Measurements from ENCODE around the gene COX7A2L. TPM values are rescaled to one million over a fixed set of nuclear protein-coding genes. Genes with fewer than 3 reads are reported as not detected.

The COX7A2L gene
- total and polyA plus RNA-seq, 2 of the 8 experiments (the other 6 are each of a cell fraction or from before 2014, with no cell fraction given) = 85.6 to 114 TPM

DNA sequence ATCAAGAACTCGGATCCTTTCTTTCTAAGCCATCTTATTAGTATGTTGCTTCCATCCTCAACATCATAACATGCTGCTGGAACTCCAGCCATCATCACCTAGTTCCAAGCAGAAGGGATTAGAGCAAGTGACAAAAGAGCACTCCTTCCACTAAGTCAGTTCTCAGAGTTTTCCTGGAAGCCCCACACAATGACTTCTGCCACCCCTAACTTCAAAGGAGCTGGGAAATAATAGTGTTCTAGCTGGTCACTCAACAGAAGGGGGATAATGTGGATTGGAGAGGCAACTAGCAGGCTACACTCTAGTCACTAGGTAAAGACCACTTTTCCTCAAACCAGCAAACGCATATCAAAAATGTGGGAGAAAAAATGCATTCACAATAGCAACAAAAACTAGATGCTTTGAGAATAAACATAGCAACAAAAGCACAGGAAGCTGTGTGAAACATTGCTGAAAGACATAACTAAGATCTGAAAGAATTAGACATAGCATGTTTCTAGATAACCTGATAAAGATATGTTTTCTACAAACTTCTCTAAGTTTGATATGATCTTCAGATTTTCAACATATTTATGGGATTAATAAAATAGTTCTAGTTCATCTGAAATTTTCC is 39.5 kb downstream of the COX7A2L start:
- POLR2A ChIA-PET (ENCODE audit: partially characterized antibody) = no interaction called here
- H3K79me2 ChIP-seq (ENCODE audit: control insufficient read depth in 1 of 2, insufficient read depth in 2 of 2, low read length in 2 of 2) = no peaks in the 10 kb centered on the region
- DNase-seq (ENCODE audit: low read depth in 1 of 2, low spot score in 2 of 2) = no peak
- no peak overlapping the region for H2BK5ac ChIP-seq (ENCODE audit: low read depth, low read length)
- H3K4me3 ChIP-seq (ENCODE audit: extremely low read depth in 1 of 4, insufficient read depth in 2 of 4, low read depth in 3 of 4, low read length in 4 of 4) = no peak overlapping the region
- H3K4ac ChIP-seq (replicated peaks; ENCODE audit: insufficient read length, low read depth, low read length) = no peak overlapping the region
- no peak overlapping the region for H2AFZ ChIP-seq (ENCODE audit: low read length)
- no peaks in the 10 kb centered on the region for H3K9me3 ChIP-seq (ENCODE audit: insufficient read depth in 2 of 2, low read depth in 1 of 2, low read length in 1 of 2)
- TF ChIP-seq SP2 (IDR thresholded peaks at IDR 0.05; ENCODE audit: low read length) = no peak
- TF ChIP-seq, protein P1, sequence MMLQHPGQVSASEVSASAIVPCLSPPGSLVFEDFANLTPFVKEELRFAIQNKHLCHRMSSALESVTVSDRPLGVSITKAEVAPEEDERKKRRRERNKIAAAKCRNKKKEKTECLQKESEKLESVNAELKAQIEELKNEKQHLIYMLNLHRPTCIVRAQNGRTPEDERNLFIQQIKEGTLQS (IDR thresholded peaks at IDR 0.05; ENCODE audit: insufficient read depth, low read depth, low read length) = no peak
- TF ChIP-seq BACH1 (IDR thresholded peaks at IDR 0.05; ENCODE audit: low read length) = no peak
- no peaks in the 10 kb centered on the region for H3K79me1 ChIP-seq (ENCODE audit: low read depth, low read length)
- H3K36me3 ChIP-seq (ENCODE audit: control insufficient read depth in 2 of 4, insufficient read depth in 4 of 4, low read length in 3 of 4) = peaks cover 0 to 44% (median 15%) of the 10 kb centered on the region in 4 experiments; a peak in 5 of 8 replicates
- CTCF ChIA-PET (ENCODE audit: partially characterized antibody) = interaction anchor here (1.3 to 1.9 kb wide), 3 partner anchors 17 to 452 kb away, joined by 3 to 5 read pairs (median 3); no protein-coding TSS in a partner anchor
- no peaks in the 10 kb centered on the region for H3K27me3 ChIP-seq (replicated peaks in 1 of 4; ENCODE audit: control insufficient read depth in 3 of 4, extremely low read depth in 1 of 4, insufficient read depth in 3 of 4, low read length in 3 of 4)
- no peak overlapping the region for H2BK120ac ChIP-seq (replicated peaks; ENCODE audit: low read depth, low read length)
- no peak overlapping the region for H3K23ac ChIP-seq (ENCODE audit: insufficient read length)
- no peak overlapping the region for H2BK20ac ChIP-seq (ENCODE audit: low read length)
- H2AK5ac ChIP-seq (ENCODE audit: low read depth, low read length) = no peak overlapping the region
- peaks cover 0 to 1% of the 10 kb centered on the region in 2 experiments for H4K20me1 ChIP-seq (replicated peaks in 1 of 2; ENCODE audit: control insufficient read depth in 1 of 2, insufficient read depth in 2 of 2, low read length in 2 of 2)
- no peak overlapping the region for H3K14ac ChIP-seq (ENCODE audit: insufficient read length)
- H4K5ac ChIP-seq (ENCODE audit: insufficient read length, low read depth, low read length) = no peak overlapping the region
- H4K91ac ChIP-seq (replicated peaks; ENCODE audit: insufficient read length, low read length) = no peak overlapping the region
- H3K4me1 ChIP-seq (replicated peaks in 1 of 4; ENCODE audit: control insufficient read depth in 3 of 4, insufficient read depth in 4 of 4, low read length in 3 of 4) = no peaks in the 10 kb centered on the region
- H2BK12ac ChIP-seq (ENCODE audit: low read depth, low read length) = no peak overlapping the region
- no peak overlapping the region for H3K9ac ChIP-seq (replicated peaks in 1 of 4; ENCODE audit: extremely low read depth in 1 of 4, low read depth in 3 of 4, low read length in 3 of 4)
- WGBS, 2 experiments (ENCODE audit: extremely low coverage in 1 of 2, insufficient coverage in 1 of 2, insufficient read length in 1 of 2, insufficient replicate concordance in 2 of 2, low coverage in 1 of 2, low lambda C conversion rate in 2 of 2, missing lambda C conversion rate in 1 of 2) = 96% methylated on average over 2 of the region's 2 CpGs; no CpG with 5 or more reads in 1 of the 2 experiments
- H3K4me2 ChIP-seq (ENCODE audit: insufficient read depth in 1 of 2, low read depth in 2 of 2, low read length in 2 of 2) = no peak overlapping the region
- no peak overlapping the region for H4K8ac ChIP-seq (ENCODE audit: extremely low read depth, insufficient read depth, low read length)
- no peak for FAIRE-seq
- H3K27ac ChIP-seq (ENCODE audit: low read depth, low read length) = no peak overlapping the region
- H3K18ac ChIP-seq (ENCODE audit: extremely low read depth, low read length) = no peak overlapping the region
- no peak overlapping the region for H3K56ac ChIP-seq (replicated peaks; ENCODE audit: insufficient read length, low read depth, low read length)
- no peak overlapping the region for H2BK15ac ChIP-seq (ENCODE audit: low read length)
- no peaks in the 10 kb centered on the region for H3K23me2 ChIP-seq (ENCODE audit: low read depth, low read length)

Data from H1 (cell line).